Karpas-422 (cell line): ENCODE measurements around the gene TBC1D22A. TPM values are rescaled to one million over a fixed set of nuclear protein-coding genes. Genes with fewer than 3 reads are reported as not detected.

ENCODE experiments used
- DNase-seq: peaks from one replicate; pipeline ENCODE4 v3.0.0-alpha.2; 2015
- H2AFZ ChIP-seq: fragments of 200-600 bp; sonication (generic); 2 replicates; pipeline ENCODE4 v1.6.1; 2014; ENCODE audit warnings: antibody characterized with exemption, low read length, mixed read lengths
- H3K27ac ChIP-seq: fragments of 200-600 bp; sonication (generic); 2 replicates; pipeline ENCODE4 v1.5.1; 2014; ENCODE audit warnings: mild to moderate bottlenecking, low read length, moderate library complexity
- H3K27me3 ChIP-seq: fragments of 200-600 bp; sonication (generic); 2 replicates; pipeline ENCODE4 v1.6.1; 2014; ENCODE audit warnings: low read length, mixed read lengths
- H3K36me3 ChIP-seq: fragments of 200-600 bp; sonication (generic); 2 replicates; pipeline ENCODE4 v1.6.1; 2014; ENCODE audit warnings: low read length, mixed read lengths; ENCODE audit not compliant: insufficient read depth
- H3K4me1 ChIP-seq: fragments of 200-600 bp; sonication (generic); 2 replicates; pipeline ENCODE4 v1.6.1; 2014; ENCODE audit warnings: mild to moderate bottlenecking, low read length, mixed read lengths
- H3K4me2 ChIP-seq: fragments of 200-600 bp; sonication (generic); 2 replicates; pipeline ENCODE4 v1.6.1; 2014; ENCODE audit warnings: low read length, low read depth, mild to moderate bottlenecking; ENCODE audit not compliant: poor library complexity, severe bottlenecking
- H3K4me3 ChIP-seq: fragments of 200-600 bp; sonication (generic); 2 replicates; pipeline ENCODE4 v1.5.1; 2014; ENCODE audit warnings: mild to moderate bottlenecking, antibody characterized with exemption, low read length, mixed read lengths
- H3K79me2 ChIP-seq: fragments of 200-600 bp; sonication (generic); 2 replicates; pipeline ENCODE4 v1.6.1; 2014; ENCODE audit warnings: mild to moderate bottlenecking, low read length, mixed read lengths
- H3K9ac ChIP-seq: fragments of 200-600 bp; sonication (generic); 2 replicates; pipeline ENCODE4 v1.6.0; 2014; ENCODE audit warnings: low read length
- H3K9me2 ChIP-seq: fragments of 200-600 bp; sonication (generic), shearing (Covaris generic); replicated peaks from 2 replicates; pipeline ENCODE4 v1.6.0; 2014; ENCODE audit warnings: mild to moderate bottlenecking, low read length, moderate library complexity; ENCODE audit not compliant: insufficient read depth
- H3K9me3 ChIP-seq: fragments of 300-700, 200-600 bp; sonication (generic); 2 replicates; pipeline ENCODE4 v1.6.1; 2014; ENCODE audit warnings: low read length, mixed read lengths
- H4K20me1 ChIP-seq: fragments of 200-600 bp; sonication (generic); 2 replicates; pipeline ENCODE4 v1.6.1; 2014; ENCODE audit warnings: mild to moderate bottlenecking, antibody characterized with exemption, low read length, low read depth; ENCODE audit not compliant: insufficient read depth
- total RNA-seq: library from RNA; depleted of rRNA; stranded (reverse); fragments of >200 nt; shearing (Covaris generic); gene quantifications from 2 replicates; pipeline ENCODE4 v1.2.3, GENCODE V29; 2014; ENCODE audit warnings: low replicate concordance

The TBC1D22A gene
- total RNA-seq, 1 experiment from 2014 or later = 27.7 TPM

- Histone ChIP-seq H3K36me3 (peaks cover 10% of the 10 kb centered on the region; the same call in 1 of the 2 replicates), H3K4me1 (no peaks in the 10 kb centered on the region), H3K79me2 (peaks cover 47% of the 10 kb centered on the region), H3K9me2 (no peaks in the 10 kb centered on the region), H3K9ac (no peak overlapping the region), H3K4me2 (no peak overlapping the region), H3K27me3 (no peaks in the 10 kb centered on the region), H3K27ac (no peak overlapping the region), H2AFZ (no peak overlapping the region), H3K4me3 (no peak overlapping the region), H4K20me1 (0 out of 2 replicates have a peak, but pooled peaks cover 5% of the 10 kb centered on the region), H3K9me3 (no peaks in the 10 kb centered on the region)
- DNase-seq = no peak
These were observed 146.2 kb downstream of the TBC1D22A start for GRCh38 chr22:46908641-46909107.

- Histone ChIP-seq H2AFZ (no peak overlapping the region), H3K79me2 (peaks cover 44% of the 10 kb centered on the region), H3K9me3 (no peaks in the 10 kb centered on the region), H3K9me2 (no peaks in the 10 kb centered on the region), H3K4me1 (no peaks in the 10 kb centered on the region), H4K20me1 (0 out of 2 replicates have a peak, but pooled peaks cover 4% of the 10 kb centered on the region), H3K27ac (no peak overlapping the region), H3K9ac (no peak overlapping the region), H3K4me2 (no peak overlapping the region), H3K4me3 (no peak overlapping the region), H3K27me3 (no peaks in the 10 kb centered on the region), H3K36me3 (peaks cover 13% of the 10 kb centered on the region; the same call in 1 of the 2 replicates)
- DNase-seq = no peak
These were observed 147.0 kb downstream of the TBC1D22A start for GRCh38 chr22:46909237-46910030.

- Histone ChIP-seq H4K20me1 (0 out of 2 replicates have a peak, but pooled peaks cover 4% of the 10 kb centered on the region), H3K9ac (no peak overlapping the region), H3K27ac (no peak overlapping the region), H3K9me3 (no peaks in the 10 kb centered on the region), H3K36me3 (peaks cover 13% of the 10 kb centered on the region; the same call in 1 of the 2 replicates), H3K4me3 (no peak overlapping the region), H3K79me2 (peaks cover 44% of the 10 kb centered on the region), H3K4me1 (no peaks in the 10 kb centered on the region), H3K4me2 (no peak overlapping the region), H3K9me2 (no peaks in the 10 kb centered on the region), H2AFZ (no peak overlapping the region), H3K27me3 (no peaks in the 10 kb centered on the region)
- no peak for DNase-seq
These were observed 148.2 kb downstream of the TBC1D22A start for GRCh38 chr22:46910624-46911023.

GRCh38 chr22:46911346-46911745 lies 148.9 kb downstream of the TBC1D22A start:
- peaks cover 13% of the 10 kb centered on the region; the same call in 1 of the 2 replicates for H3K36me3 ChIP-seq
- no peak for DNase-seq
- no peaks in the 10 kb centered on the region for H3K27me3 ChIP-seq
- no peaks in the 10 kb centered on the region for H3K4me1 ChIP-seq
- H4K20me1 ChIP-seq = 0 out of 2 replicates have a peak, but pooled peaks cover 4% of the 10 kb centered on the region
- H3K9me3 ChIP-seq = no peaks in the 10 kb centered on the region
- no peak overlapping the region for H2AFZ ChIP-seq
- H3K79me2 ChIP-seq = peaks cover 45% of the 10 kb centered on the region
- H3K4me2 ChIP-seq = no peak overlapping the region
- no peak overlapping the region for H3K27ac ChIP-seq
- H3K9ac ChIP-seq = no peak overlapping the region
- H3K4me3 ChIP-seq = no peak overlapping the region
- H3K9me2 ChIP-seq = no peaks in the 10 kb centered on the region

GRCh38 chr22:46913351-46913750 lies 150.9 kb downstream of the TBC1D22A start:
- H3K27ac ChIP-seq = no peak overlapping the region
- 0 out of 2 replicates have a peak, but pooled peaks cover 4% of the 10 kb centered on the region for H4K20me1 ChIP-seq
- no peaks in the 10 kb centered on the region for H3K27me3 ChIP-seq
- H3K9ac ChIP-seq = no peak overlapping the region
- no peak overlapping the region for H3K4me2 ChIP-seq
- no peak overlapping the region for H3K4me3 ChIP-seq
- peaks cover 13% of the 10 kb centered on the region; the same call in 1 of the 2 replicates for H3K36me3 ChIP-seq
- DNase-seq = no peak
- no peaks in the 10 kb centered on the region for H3K9me3 ChIP-seq
- H3K79me2 ChIP-seq = peaks cover 33% of the 10 kb centered on the region
- no peaks in the 10 kb centered on the region for H3K4me1 ChIP-seq
- H3K9me2 ChIP-seq = no peaks in the 10 kb centered on the region
- H2AFZ ChIP-seq = no peak overlapping the region

GRCh38 chr22:46914481-46914880 lies 152.0 kb downstream of the TBC1D22A start:
- Histone ChIP-seq H3K4me3 (no peak overlapping the region), H3K9me3 (no peaks in the 10 kb centered on the region), H3K4me1 (no peaks in the 10 kb centered on the region), H3K27me3 (no peaks in the 10 kb centered on the region), H3K9ac (no peak overlapping the region), H3K4me2 (no peak overlapping the region), H3K9me2 (no peaks in the 10 kb centered on the region), H3K27ac (no peak overlapping the region), H3K36me3 (peaks cover 13% of the 10 kb centered on the region; the same call in 1 of the 2 replicates), H4K20me1 (no peaks in the 10 kb centered on the region), H3K79me2 (peaks cover 33% of the 10 kb centered on the region), H2AFZ (no peak overlapping the region)
- DNase-seq = no peak

GRCh38 chr22:46914916-46915894 lies 152.8 kb downstream of the TBC1D22A start:
- Histone ChIP-seq H3K27ac (no peak overlapping the region), H3K27me3 (no peaks in the 10 kb centered on the region), H3K4me1 (no peaks in the 10 kb centered on the region), H3K9ac (no peak overlapping the region), H3K9me3 (no peaks in the 10 kb centered on the region), H3K36me3 (peaks cover 13% of the 10 kb centered on the region; the same call in 1 of the 2 replicates), H3K79me2 (peaks cover 34% of the 10 kb centered on the region), H2AFZ (no peak overlapping the region), H4K20me1 (no peaks in the 10 kb centered on the region), H3K4me3 (no peak overlapping the region), H3K4me2 (no peak overlapping the region), H3K9me2 (no peaks in the 10 kb centered on the region)
- no peak for DNase-seq
